ENCODE results near the gene MACROD2. TPM values are rescaled to one million over a fixed set of nuclear protein-coding genes. Genes with fewer than 3 reads are reported as not detected.

Gene MACROD2
- polyA plus RNA-seq, 2 of the 4 experiments (the other 2 are of a cell fraction): 0.96 to 1.3 TPM

- WGBS (ENCODE audit: missing lambda C conversion rate): 38% methylated on average over 7 of the region's 7 CpGs
- H3K4me2 ChIP-seq: no peak overlapping the region
- ChIA-PET POLR2A (no interaction called here), CTCF (no interaction called here)
- DNase-seq (ENCODE audit: low read depth in 1 of 2, low spot score in 1 of 2) (no peak), FAIRE-seq (no peak), ATAC-seq (no peak)
- H3K4me3 ChIP-seq: no peak overlapping the region
- no peak overlapping the region for H3K27ac ChIP-seq
- no peaks in the 10 kb centered on the region for H3K9me3 ChIP-seq
- H3K4me1 ChIP-seq: no peaks in the 10 kb centered on the region
- TF ChIP-seq BCL3 (IDR thresholded peaks at IDR 0.05) (no peak), HDAC2 (IDR thresholded peaks at IDR 0.05) (no peak), SREBF2 (IDR thresholded peaks at IDR 0.05) (no peak), PBX3 (IDR thresholded peaks at IDR 0.05) (no peak), POLR2A (IDR thresholded peaks at IDR 0.05; ENCODE audit: low read length) (no peak), JUNB (IDR thresholded peaks at IDR 0.05) (no peak), CHD4 (IDR thresholded peaks at IDR 0.05; ENCODE audit: borderline replicate concordance) (no peak), TFCP2L1 (CRISPR knock-in tag; IDR thresholded peaks at IDR 0.05) (no peak), TP53 (CRISPR knock-in tag; IDR thresholded peaks at IDR 0.05) (no peak), SMC3 (IDR thresholded peaks at IDR 0.05) (no peak), RARB (CRISPR knock-in tag; IDR thresholded peaks at IDR 0.05) (no peak), POLR2AphosphoS2 (conservative IDR thresholded peaks at IDR 0.05; ENCODE audit: low read length) (no peak), ELK1 (IDR thresholded peaks at IDR 0.05; ENCODE audit: low read depth, low read length) (no peak), FOSL2 (IDR thresholded peaks at IDR 0.05) (no peak), FOSL2 (CRISPR knock-in tag; IDR thresholded peaks at IDR 0.05) (no peak), HOXB13 (CRISPR knock-in tag; IDR thresholded peaks at IDR 0.05; ENCODE audit: low read depth) (no peak), MAFK (IDR thresholded peaks at IDR 0.05; ENCODE audit: partially characterized antibody) (no peak), HOXB5 (CRISPR knock-in tag; IDR thresholded peaks at IDR 0.05) (no peak), EHMT2 (IDR thresholded peaks at IDR 0.05; ENCODE audit: low read depth) (no peak)
Measured at GRCh38 chr20:15792855-15793254, 1797.5 kb downstream of the MACROD2 start.

GRCh38 chr20:15794409-15794808 lies 1799.1 kb downstream of the MACROD2 start:
- Histone ChIP-seq H3K4me3 (no peak overlapping the region), H3K4me2 (no peak overlapping the region), H3K4me1 (no peaks in the 10 kb centered on the region), H3K27ac (no peak overlapping the region), H3K9me3 (no peaks in the 10 kb centered on the region)
- ChIA-PET CTCF (no interaction called here), POLR2A (no interaction called here)
- WGBS (ENCODE audit: missing lambda C conversion rate): 39% methylated on average over 5 of the region's 5 CpGs
- no peak for DNase-seq (ENCODE audit: low read depth in 1 of 2, low spot score in 1 of 2)
- no peak for FAIRE-seq
- ATAC-seq: no peak
- TF ChIP-seq NPAS2 (CRISPR knock-in tag; IDR thresholded peaks at IDR 0.05; ENCODE audit: borderline replicate concordance) (no peak), ZC3H11A (IDR thresholded peaks at IDR 0.05) (no peak), CTCF (IDR thresholded peaks at IDR 0.05) (no peak), JUN (IDR thresholded peaks at IDR 0.05) (no peak), RAD21 (conservative IDR thresholded peaks at IDR 0.05 in 1 of 2, IDR thresholded peaks at IDR 0.05 in 1 of 2) (no peak), RNF2 (IDR thresholded peaks at IDR 0.05; ENCODE audit: borderline replicate concordance, low read depth) (no peak), REST (IDR thresholded peaks at IDR 0.05) (no peak), HEYL (CRISPR knock-in tag; IDR thresholded peaks at IDR 0.05) (no peak), PBX3 (IDR thresholded peaks at IDR 0.05) (no peak), CHD2 (IDR thresholded peaks at IDR 0.05; ENCODE audit: low read length, partially characterized antibody) (no peak), FOSB (CRISPR knock-in tag; IDR thresholded peaks at IDR 0.05) (no peak), SREBF2 (IDR thresholded peaks at IDR 0.05) (no peak), SMC3 (IDR thresholded peaks at IDR 0.05) (no peak), PHF8 (IDR thresholded peaks at IDR 0.05; ENCODE audit: borderline replicate concordance, low read depth) (no peak), ZSCAN20 (CRISPR knock-in tag; IDR thresholded peaks at IDR 0.05) (no peak), HOXB5 (CRISPR knock-in tag; IDR thresholded peaks at IDR 0.05) (no peak)

Measured in A549 (cell line).